Spleen (tissue), 7 donors: ENCODE results near the gene LSS.

Experiments used
- CTCF ChIP-seq, 11 experiments: fragments of 200-600 bp in 7 of 11; fragments of 450-650 bp in 4 of 11; sonication (generic) in 4 of 11; IDR thresholded peaks in 8 of 11; conservative IDR thresholded peaks in 3 of 11; 1 replicate in 7 of 11; 2 replicates in 4 of 11; pipeline versions ENCODE4 v1.4.0 to v1.8.0; 2016 to 2021; ENCODE audit warnings: antibody characterized with exemption in 11 of 11, inconsistent platforms in 4 of 11, mild to moderate bottlenecking in 1 of 11
- POLR2A ChIP-seq, 3 donors: fragments of 450-650 bp; IDR thresholded peaks; one replicate each; pipeline ENCODE4 v1.5.1; 2017; ENCODE audit warnings: antibody characterized with exemption in 3 of 3, mild to moderate bottlenecking in 1 of 3
- POLR2AphosphoS5 ChIP-seq, 3 donors: sonication (generic); formaldehyde crosslinking; IDR thresholded peaks; one replicate each; pipeline ENCODE4 v1.5.1; 2017; ENCODE audit warnings: antibody characterized with exemption in 3 of 3
- donor health status: DM: no; HTN: no; CAD: no; lungs with moderate emphysema.
- donor health status: DM: no; HTN: no; CAD: no.
- donor health status: DM: no; HTN: no; CAD: no.

GRCh38 chr21:46213620-46214286, 14.8 kb downstream of the LSS start:
- TF ChIP-seq CTCF (IDR thresholded peaks at IDR 0.05 in 8 of 11, conservative IDR thresholded peaks at IDR 0.05 in 3 of 11) (no peak), POLR2AphosphoS5 (IDR thresholded peaks at IDR 0.05) (no peak), POLR2A (IDR thresholded peaks at IDR 0.05) (no peak)
